NCI-H2171 treated with DMSO at 0.1 percent for 48 hours (cell line): ENCODE data around the gene LECT2.
A peak's percentile ranks its signal among the peaks of the same experiment; 100 is the strongest.

Experiments
- DNase-seq: peaks from one replicate; lab custom pipeline; 2025; lab: John Stamatoyannopoulos, UW

Gene LECT2

DNA sequence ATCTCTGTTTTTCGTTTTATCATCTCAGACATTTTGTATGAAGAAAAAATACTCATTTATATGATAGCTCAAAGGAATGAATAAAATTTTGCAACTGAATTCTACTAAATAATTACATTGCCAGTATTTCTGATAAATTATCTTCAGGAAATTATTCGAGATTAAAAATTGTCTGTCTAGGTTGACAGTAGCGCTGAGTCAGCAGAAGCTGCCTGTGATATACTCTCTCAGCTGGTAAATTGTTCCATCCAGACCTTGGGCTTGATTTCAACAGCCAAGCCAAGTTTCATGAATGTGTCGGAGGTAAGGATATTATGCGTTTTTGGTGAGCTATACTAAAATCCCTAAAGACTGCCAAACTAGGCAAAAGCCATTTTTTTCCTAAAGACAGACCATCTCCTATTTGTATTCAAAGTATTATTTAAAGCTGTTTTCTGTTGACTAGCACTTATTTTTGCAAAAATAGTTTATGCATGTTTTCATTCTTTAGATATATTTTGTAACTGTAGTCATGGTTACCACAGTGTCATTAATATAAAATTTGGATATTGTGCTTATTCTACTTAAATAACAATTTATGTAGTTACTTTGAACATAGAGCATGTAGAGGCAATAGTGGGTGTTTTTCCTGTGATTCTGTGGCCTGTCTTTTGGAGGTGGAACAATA, 17.4 kb downstream of the LECT2 start:
- no peak for DNase-seq

GRCh38 chr5:135934939-135935338, 19.8 kb downstream of the LECT2 start:
- DNase-seq, result no peak

- DNase-seq, result no peak
Observed at GRCh38 chr5:135930949-135931295, 23.9 kb downstream of the LECT2 start.

GRCh38 chr5:135930029-135930948, 24.5 kb downstream of the LECT2 start:
- DNase-seq, result peak; percentile 60

- DNase-seq, result no peak
Observed at GRCh38 chr5:135921388-135921787, 33.4 kb downstream of the LECT2 start.

DNA sequence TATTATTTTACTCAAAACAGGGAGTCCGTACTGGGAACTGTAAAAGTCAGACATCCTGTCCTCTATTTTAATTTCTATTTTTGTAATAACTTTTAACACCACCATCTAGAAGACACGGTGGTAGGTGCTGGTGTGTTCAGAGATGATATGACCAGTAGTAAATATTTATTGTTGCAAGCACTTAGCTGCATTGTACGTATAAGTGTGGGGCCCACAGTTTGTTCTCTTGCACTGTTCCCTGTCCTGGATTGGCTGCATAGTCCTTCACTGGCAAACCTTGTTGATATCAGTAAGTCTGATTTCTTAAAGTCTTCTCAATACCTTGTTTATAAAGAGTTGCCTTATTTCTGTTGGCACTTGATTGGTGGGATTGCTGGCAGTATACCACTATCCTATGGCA, 34.6 kb downstream of the LECT2 start:
- DNase-seq, result no peak

DNA sequence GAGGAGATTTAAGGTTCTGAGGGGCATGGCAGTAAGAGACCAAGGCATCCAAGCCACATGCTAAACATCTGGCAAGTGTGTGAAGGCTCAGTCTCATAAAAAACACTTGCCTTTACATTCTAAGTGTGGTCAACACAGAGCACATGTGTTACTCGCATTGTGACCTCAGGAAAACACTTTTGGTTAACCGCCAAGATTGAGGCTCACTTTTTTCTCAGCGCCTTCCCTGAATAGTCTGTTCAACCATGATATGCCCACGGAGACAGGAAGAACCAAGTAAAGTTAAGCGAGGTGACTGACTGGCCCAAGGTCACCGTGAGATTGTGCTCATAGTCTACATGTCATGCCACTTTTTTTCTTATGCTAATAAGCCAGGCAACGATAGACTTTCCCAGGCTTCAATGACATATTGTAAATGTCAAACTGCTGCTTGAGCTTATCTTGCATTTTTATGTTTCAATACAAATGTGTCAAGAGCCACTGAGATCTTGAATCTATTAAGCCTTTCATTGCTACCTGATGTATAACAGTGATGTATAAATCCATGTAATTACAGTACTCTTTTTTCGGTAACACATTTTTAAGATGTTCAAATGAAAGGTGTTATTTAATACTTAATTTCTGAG, 38.0 kb downstream of the LECT2 start:
- no peak for DNase-seq

- DNase-seq, result no peak
Observed at GRCh38 chr5:135915466-135916001, 39.2 kb downstream of the LECT2 start.

GRCh38 chr5:135913713-135914626, 40.8 kb downstream of the LECT2 start:
- no peak for DNase-seq

DNA sequence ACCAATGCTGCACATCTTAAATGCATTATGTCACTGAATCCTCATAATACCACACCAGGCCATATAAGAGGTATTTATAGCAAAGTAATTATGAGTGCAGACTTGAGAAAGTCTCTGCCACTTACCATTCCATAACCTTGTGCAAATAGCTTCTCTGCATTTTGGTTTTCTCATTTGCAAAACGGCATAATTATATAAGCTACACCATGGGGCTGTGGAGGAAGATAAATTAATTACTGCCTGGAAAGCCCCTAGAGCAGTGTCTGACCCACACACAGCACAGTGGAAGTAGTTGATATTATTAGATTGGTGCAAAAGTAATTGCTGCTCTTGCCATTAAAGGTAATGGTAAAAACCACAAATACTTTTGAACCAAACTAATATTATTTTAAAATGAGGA, 49.6 kb downstream of the LECT2 start:
- no peak for DNase-seq

- no peak for DNase-seq
Observed at GRCh38 chr5:135901633-135902032, 53.1 kb downstream of the LECT2 start.

- DNase-seq, result no peak
Observed at GRCh38 chr5:135900276-135900675, 54.5 kb downstream of the LECT2 start.

- no peak for DNase-seq
Observed at GRCh38 chr5:135898651-135899050, 56.1 kb downstream of the LECT2 start.
